H1 (cell line): ENCODE data around the gene CCT4.
A peak's percentile ranks its signal among the peaks of the same experiment; 100 is the strongest.

Experiments used
- POLR2A ChIP-seq, 2 experiments: IDR thresholded peaks; 1 replicate in 1 of 2; 2 replicates in 1 of 2; pipeline ENCODE4 v1.6.1; 2011; ENCODE audit warnings: low read depth in 2 of 2, low read length in 2 of 2, mild to moderate bottlenecking in 2 of 2; ENCODE audit errors: control extremely low read depth in 1 of 2
- POLR2AphosphoS5 ChIP-seq: IDR thresholded peaks from 2 replicates; pipeline ENCODE4 v1.6.1; 2011; ENCODE audit warnings: low read depth, low read length
- SIN3A ChIP-seq, 2 experiments: IDR thresholded peaks in 1 of 2; conservative IDR thresholded peaks in 1 of 2; 2 replicates each; pipeline ENCODE4 v1.6.1; 2011 to 2012; ENCODE audit warnings: low read length in 2 of 2, improper control_type of control experiment in 1 of 2, low read depth in 1 of 2, mild to moderate bottlenecking in 1 of 2
- ZNF274 ChIP-seq: IDR thresholded peaks from 2 replicates; pipeline ENCODE4 v1.7.0; 2012; ENCODE audit warnings: low read length, borderline replicate concordance; ENCODE audit errors: extremely low read depth

GRCh38 chr2:61854564-61855317, 33.7 kb downstream of the CCT4 start:
- TF ChIP-seq POLR2A (IDR thresholded peaks at IDR 0.05; ENCODE audit: control extremely low read depth in 1 of 2, low read depth in 2 of 2, low read length in 2 of 2) (peak in 1 of 2 experiments; percentile 60; a peak in 2 of 3 replicates), SIN3A (conservative IDR thresholded peaks at IDR 0.05 in 1 of 2, IDR thresholded peaks at IDR 0.05 in 1 of 2; ENCODE audit: low read depth in 1 of 2, low read length in 2 of 2) (no peak), ZNF274 (no peak), POLR2AphosphoS5 (peak; percentile 29)
